Memory B cell (primary cell): ENCODE measurements around the gene PTX4.
A peak's percentile ranks its signal among the peaks of the same experiment; 100 is the strongest.
"Not testable (repeated sequence)": the region's sequence is repeated elsewhere in the genome, so short reads cannot be mapped to it uniquely, and the experiment has no call there.

ENCODE experiments used
- ATAC-seq: fragments of 150-1000 bp; cut with Tn5 transposase; 2 replicates; pipeline ENCODE4 v1.10.0; 2021; ENCODE audit warnings: low read depth, mild to moderate bottlenecking, moderate library complexity
- DNase-seq, 2 donors: peaks; one replicate each; pipeline ENCODE4 v3.0.0; 2022; ENCODE audit warnings: low spot score in 2 of 2
- H3K27ac Mint-ChIP-seq: one replicate; pipeline ENCODE4 v1.8.0; 2022; ENCODE audit warnings: mild to moderate bottlenecking, moderate library complexity, mixed read lengths
- H3K27me3 Mint-ChIP-seq: one replicate; pipeline ENCODE4 v1.8.0; 2022; ENCODE audit warnings: mixed read lengths
- H3K36me3 Mint-ChIP-seq: one replicate; pipeline ENCODE4 v1.8.0; 2022; ENCODE audit warnings: mild to moderate bottlenecking, mixed read lengths
- H3K4me1 Mint-ChIP-seq: one replicate; pipeline ENCODE4 v1.8.0; 2022; ENCODE audit warnings: mixed read lengths
- H3K4me3 Mint-ChIP-seq: one replicate; pipeline ENCODE4 v1.8.0; 2022; ENCODE audit warnings: mild to moderate bottlenecking, moderate library complexity, mixed read lengths
- H3K9me3 Mint-ChIP-seq: one replicate; pipeline ENCODE4 v1.8.0; 2022; ENCODE audit warnings: mixed read lengths

The PTX4 gene

GRCh38 chr16:1488054-1488601, 616 bp downstream of the PTX4 start:
- peaks cover 11% of the 10 kb centered on the region for H3K4me1 Mint-ChIP-seq
- no peak overlapping the region for H3K4me3 Mint-ChIP-seq
- H3K9me3 Mint-ChIP-seq: no peaks in the 10 kb centered on the region
- no peak for ATAC-seq
- H3K27ac Mint-ChIP-seq: no peak overlapping the region
- H3K27me3 Mint-ChIP-seq: no peaks in the 10 kb centered on the region
- DNase-seq: no peak
- H3K36me3 Mint-ChIP-seq: peaks cover 1% of the 10 kb centered on the region

GRCh38 chr16:1487395-1488053, 1.2 kb downstream of the PTX4 start:
- Mint-ChIP-seq H3K4me1 (peaks cover 7% of the 10 kb centered on the region), H3K36me3 (peaks cover 1% of the 10 kb centered on the region), H3K4me3 (no peak overlapping the region), H3K27me3 (no peaks in the 10 kb centered on the region), H3K9me3 (no peaks in the 10 kb centered on the region), H3K27ac (no peak overlapping the region)
- DNase-seq (no peak), ATAC-seq (no peak)

- Mint-ChIP-seq H3K36me3 (peaks cover 1% of the 10 kb centered on the region), H3K9me3 (no peaks in the 10 kb centered on the region), H3K4me3 (no peak overlapping the region), H3K4me1 (peaks cover 3% of the 10 kb centered on the region), H3K27ac (no peak overlapping the region), H3K27me3 (no peaks in the 10 kb centered on the region)
- DNase-seq: no peak
- ATAC-seq: no peak
Measured at GRCh38 chr16:1486551-1487390, 2.0 kb downstream of the PTX4 start.

GRCh38 chr16:1485847-1486496, 2.8 kb downstream of the PTX4 start:
- Mint-ChIP-seq H3K27me3 (no peaks in the 10 kb centered on the region), H3K27ac (no peak overlapping the region), H3K9me3 (no peaks in the 10 kb centered on the region), H3K4me1 (peaks cover 8% of the 10 kb centered on the region), H3K4me3 (no peak overlapping the region), H3K36me3 (peaks cover 1% of the 10 kb centered on the region)
- ATAC-seq (no peak), DNase-seq (no peak)

GRCh38 chr16:1481906-1482835, 6.6 kb downstream of the PTX4 start:
- H3K4me3 Mint-ChIP-seq: no peak overlapping the region
- no peak for DNase-seq
- peaks cover 4% of the 10 kb centered on the region for H3K36me3 Mint-ChIP-seq
- H3K9me3 Mint-ChIP-seq: peaks cover 3% of the 10 kb centered on the region
- peak; percentile 49 for ATAC-seq
- peak overlapping the region; percentile 97 for H3K27ac Mint-ChIP-seq
- no peaks in the 10 kb centered on the region for H3K27me3 Mint-ChIP-seq
- peaks cover 17% of the 10 kb centered on the region for H3K4me1 Mint-ChIP-seq

- H3K4me3 Mint-ChIP-seq, H3K9me3 Mint-ChIP-seq, H3K27me3 Mint-ChIP-seq, ATAC-seq, DNase-seq, H3K36me3 Mint-ChIP-seq: not testable (repeated sequence)
- H3K4me1 Mint-ChIP-seq: peaks cover 25% of the 10 kb centered on the region
- H3K27ac Mint-ChIP-seq: peak overlapping the region; percentile 79
Measured at GRCh38 chr16:1478937-1479336, 9.8 kb downstream of the PTX4 start.

GRCh38 chr16:1477033-1477432, 11.7 kb downstream of the PTX4 start:
- Mint-ChIP-seq H3K4me1 (peaks cover 32% of the 10 kb centered on the region), H3K27ac (no peak overlapping the region), H3K4me3 (no peak overlapping the region), H3K27me3 (no peaks in the 10 kb centered on the region), H3K36me3 (peaks cover 3% of the 10 kb centered on the region), H3K9me3 (peaks cover 3% of the 10 kb centered on the region)
- no peak for ATAC-seq
- no peak for DNase-seq

GRCh38 chr16:1475552-1476114, 13.1 kb downstream of the PTX4 start:
- Mint-ChIP-seq H3K27me3 (no peaks in the 10 kb centered on the region), H3K9me3 (peaks cover 3% of the 10 kb centered on the region), H3K36me3 (peaks cover 3% of the 10 kb centered on the region), H3K4me3 (peak overlapping the region; percentile 89), H3K27ac (peak overlapping the region; percentile 88), H3K4me1 (peaks cover 34% of the 10 kb centered on the region)
- no peak for ATAC-seq
- DNase-seq: no peak

GRCh38 chr16:1474796-1475551, 13.8 kb downstream of the PTX4 start, which contains the start of gene CLCN7:
TSS of gene CLCN7 (minus strand) at chr16:1475028. CDS start at chr16:1474974, 54 bp downstream.
- ATAC-seq (peak; percentile 88), DNase-seq (peak; percentile 84 to 90)
- Mint-ChIP-seq H3K4me1 (peaks cover 35% of the 10 kb centered on the region), H3K36me3 (peaks cover 3% of the 10 kb centered on the region), H3K9me3 (peaks cover 3% of the 10 kb centered on the region), H3K27ac (peak within 1 kb of the TSS; percentile 88), H3K4me3 (peak within 1 kb of the TSS; percentile 89), H3K27me3 (no peaks in the 10 kb centered on the region)

GRCh38 chr16:1474082-1474795, 14.5 kb downstream of the PTX4 start:
- Mint-ChIP-seq H3K27ac (peak overlapping the region; percentile 88), H3K36me3 (peaks cover 3% of the 10 kb centered on the region), H3K4me3 (peak overlapping the region; percentile 75), H3K9me3 (peaks cover 3% of the 10 kb centered on the region), H3K27me3 (no peaks in the 10 kb centered on the region), H3K4me1 (peaks cover 41% of the 10 kb centered on the region)
- ATAC-seq (peak; percentile 1), DNase-seq (no peak)

- Mint-ChIP-seq H3K9me3 (no peaks in the 10 kb centered on the region), H3K36me3 (no peaks in the 10 kb centered on the region), H3K27ac (peak overlapping the region; percentile 78), H3K27me3 (no peaks in the 10 kb centered on the region), H3K4me3 (peak overlapping the region; percentile 67), H3K4me1 (peaks cover 37% of the 10 kb centered on the region)
- DNase-seq (no peak), ATAC-seq (no peak)
Measured at GRCh38 chr16:1472974-1473373, 15.8 kb downstream of the PTX4 start.
